CD8-positive, alpha-beta memory T cell (primary cell): ENCODE measurements around the gene EXT2. TPM values are rescaled to one million over a fixed set of nuclear protein-coding genes. Genes with fewer than 3 reads are reported as not detected.

Experiments
- CTCF ChIA-PET: fragments of 350-600 bp; sonication (Branson Sonifier 250); formaldehyde crosslinking; loops from one replicate; lab custom pipeline; 2021; ENCODE audit warnings: antibody characterized with exemption; lab: Charles Lee
- POLR2A ChIA-PET: fragments of 350-600 bp; sonication (Branson Sonifier 250); formaldehyde crosslinking; loops from one replicate; lab custom pipeline; 2021; ENCODE audit warnings: antibody characterized with exemption; lab: Charles Lee
- DNase-seq, 5 donors: peaks; one replicate each; pipeline versions ENCODE4 v3.0.0 to v3.0.0-alpha.2; 2020 to 2022; ENCODE audit warnings: mixed read lengths in 1 of 5
- H3K27ac ChIP-seq: one replicate; pipeline ENCODE4 v1.7.0; 2013; ENCODE audit warnings: low read depth, mild to moderate bottlenecking, low read length, moderate library complexity
- H3K27me3 ChIP-seq: 2 replicates; pipeline ENCODE4 v1.7.0; 2013; ENCODE audit warnings: low read length, mild to moderate bottlenecking; ENCODE audit not compliant: insufficient read depth, poor library complexity, severe bottlenecking
- H3K36me3 ChIP-seq: 2 replicates; pipeline ENCODE4 v1.7.0; 2013; ENCODE audit warnings: mild to moderate bottlenecking, low read length, moderate library complexity; ENCODE audit not compliant: insufficient read depth
- H3K4me1 ChIP-seq: 2 replicates; pipeline ENCODE4 v1.7.0; 2013; ENCODE audit warnings: mild to moderate bottlenecking, low read length, moderate library complexity; ENCODE audit not compliant: insufficient read depth
- H3K4me3 ChIP-seq: 2 replicates; pipeline ENCODE4 v1.7.0; 2013; ENCODE audit warnings: mild to moderate bottlenecking, low read length
- H3K9me3 ChIP-seq: 2 replicates; pipeline ENCODE4 v1.7.0; 2013; ENCODE audit warnings: mild to moderate bottlenecking, low read length
- H3K27ac Mint-ChIP-seq, 8 donors: one replicate each; pipeline ENCODE4 v1.8.0; 2020 to 2021; ENCODE audit warnings: mixed read lengths in 8 of 8, mild to moderate bottlenecking in 6 of 8, inconsistent platforms in 3 of 8, moderate library complexity in 3 of 8
- H3K27me3 Mint-ChIP-seq, 2 donors: one replicate each; pipeline ENCODE4 v1.8.0; 2020 to 2021; ENCODE audit warnings: mixed read lengths in 2 of 2, mild to moderate bottlenecking in 1 of 2, moderate library complexity in 1 of 2
- H3K36me3 Mint-ChIP-seq, 3 donors: one replicate each; pipeline ENCODE4 v1.8.0; 2020 to 2021; ENCODE audit warnings: mixed read lengths in 3 of 3, inconsistent platforms in 1 of 3, mild to moderate bottlenecking in 1 of 3
- H3K4me1 Mint-ChIP-seq, 3 donors: one replicate each; pipeline ENCODE4 v1.8.0; 2020 to 2021; ENCODE audit warnings: mixed read lengths in 3 of 3, inconsistent platforms in 1 of 3, mild to moderate bottlenecking in 1 of 3
- H3K4me3 Mint-ChIP-seq, 7 donors: one replicate each; pipeline ENCODE4 v1.8.0; 2020 to 2021; ENCODE audit warnings: mixed read lengths in 7 of 7, mild to moderate bottlenecking in 6 of 7, moderate library complexity in 4 of 7, inconsistent platforms in 2 of 7
- H3K9me3 Mint-ChIP-seq, 5 donors: one replicate each; pipeline ENCODE4 v1.8.0; 2020 to 2022; ENCODE audit warnings: mixed read lengths in 5 of 5, mild to moderate bottlenecking in 3 of 5, moderate library complexity in 2 of 5, inconsistent platforms in 1 of 5
- polyA plus RNA-seq: library from polyadenylated mRNA; unstranded; fragments of 300-500 nt; fragmentation: Illumina TruSeq; gene quantifications from one replicate; pipeline ENCODE4 v1.2.3, GENCODE V29; 2021
- total RNA-seq, 2 experiments: library from RNA; stranded (reverse); gene quantifications; one replicate each; pipeline ENCODE4 v1.2.3, GENCODE V29; 2021

EXT2 gene
- total and polyA plus RNA-seq, 3 experiments from 2014 or later: 37.4 to 46.6 (median 38.5) TPM

- H3K4me3 Mint-ChIP-seq: no peak overlapping the region
- H3K27me3 Mint-ChIP-seq: no peaks in the 10 kb centered on the region
- H3K9me3 ChIP-seq: no peaks in the 10 kb centered on the region
- CTCF ChIA-PET: interaction anchor here (1.4 to 1.6 kb wide), 2 partner anchors 10 to 12 kb away, joined by 3 to 6 read pairs; no protein-coding TSS in a partner anchor
- H3K4me1 ChIP-seq: no peaks in the 10 kb centered on the region
- no peaks in the 10 kb centered on the region for H3K27me3 ChIP-seq
- H3K4me1 Mint-ChIP-seq: no peaks in the 10 kb centered on the region
- DNase-seq: no peak
- H3K4me3 ChIP-seq: no peak overlapping the region
- H3K27ac ChIP-seq: no peak overlapping the region
- POLR2A ChIA-PET: no interaction called here
- peaks cover 14 to 92% (median 35%) of the 10 kb centered on the region in 3 donors for H3K36me3 Mint-ChIP-seq
- H3K27ac Mint-ChIP-seq: no peak overlapping the region
- peaks cover 13% of the 10 kb centered on the region for H3K36me3 ChIP-seq
- no peaks in the 10 kb centered on the region for H3K9me3 Mint-ChIP-seq
Observed at GRCh38 chr11:44116234-44116830, 20.9 kb downstream of the EXT2 start.

- H3K4me3 Mint-ChIP-seq: no peak overlapping the region
- ChIA-PET CTCF (interaction anchor here (1.1 kb wide), 1 partner anchor 25 kb away, joined by 3 read pairs; the partner anchor contains the start of gene EXT2), POLR2A (no interaction called here)
- H3K27ac Mint-ChIP-seq: no peak overlapping the region
- H3K9me3 Mint-ChIP-seq: no peaks in the 10 kb centered on the region
- no peaks in the 10 kb centered on the region for H3K9me3 ChIP-seq
- no peak overlapping the region for H3K4me3 ChIP-seq
- no peak for DNase-seq
- H3K27me3 ChIP-seq: no peaks in the 10 kb centered on the region
- no peaks in the 10 kb centered on the region for H3K4me1 ChIP-seq
- H3K36me3 ChIP-seq: peaks cover 5% of the 10 kb centered on the region
- H3K36me3 Mint-ChIP-seq: peaks cover 8 to 88% (median 26%) of the 10 kb centered on the region in 3 donors
- no peak overlapping the region for H3K27ac ChIP-seq
- peaks cover 0 to 5% (median 0%) of the 10 kb centered on the region in 3 donors for H3K4me1 Mint-ChIP-seq
- no peaks in the 10 kb centered on the region for H3K27me3 Mint-ChIP-seq
Observed at GRCh38 chr11:44120169-44120568, 24.7 kb downstream of the EXT2 start.

GRCh38 chr11:44125598-44125997 lies 30.1 kb downstream of the EXT2 start:
- no peak overlapping the region for H3K4me3 Mint-ChIP-seq
- H3K9me3 Mint-ChIP-seq: no peaks in the 10 kb centered on the region
- Histone ChIP-seq H3K4me3 (no peak overlapping the region), H3K36me3 (peaks cover 41% of the 10 kb centered on the region), H3K27me3 (no peaks in the 10 kb centered on the region), H3K27ac (no peak overlapping the region), H3K4me1 (no peaks in the 10 kb centered on the region), H3K9me3 (no peaks in the 10 kb centered on the region)
- peaks cover 0 to 5% (median 0%) of the 10 kb centered on the region in 3 donors for H3K4me1 Mint-ChIP-seq
- ChIA-PET POLR2A (no interaction called here), CTCF (interaction anchor here (0.9 to 1.4 kb wide), 3 partner anchors 9 to 32 kb away, joined by 3 to 4 read pairs (median 3); no protein-coding TSS in a partner anchor)
- H3K27me3 Mint-ChIP-seq: peaks cover 0 to 1% of the 10 kb centered on the region in 2 donors
- DNase-seq: no peak
- H3K36me3 Mint-ChIP-seq: peaks cover 15 to 95% (median 50%) of the 10 kb centered on the region in 3 donors
- no peak overlapping the region for H3K27ac Mint-ChIP-seq

- H3K9me3 Mint-ChIP-seq: no peaks in the 10 kb centered on the region
- ChIA-PET CTCF (interaction anchor here (0.9 to 1.4 kb wide), 2 partner anchors 10 to 33 kb away, joined by 3 to 4 read pairs; no protein-coding TSS in a partner anchor), POLR2A (no interaction called here)
- H3K4me1 ChIP-seq: no peaks in the 10 kb centered on the region
- H3K4me1 Mint-ChIP-seq: peaks cover 0 to 5% (median 0%) of the 10 kb centered on the region in 3 donors
- peaks cover 0 to 1% of the 10 kb centered on the region in 2 donors for H3K27me3 Mint-ChIP-seq
- H3K9me3 ChIP-seq: no peaks in the 10 kb centered on the region
- DNase-seq: no peak
- H3K27me3 ChIP-seq: no peaks in the 10 kb centered on the region
- peaks cover 16 to 95% (median 53%) of the 10 kb centered on the region in 3 donors for H3K36me3 Mint-ChIP-seq
- no peak overlapping the region for H3K4me3 ChIP-seq
- no peak overlapping the region for H3K27ac ChIP-seq
- H3K27ac Mint-ChIP-seq: no peak overlapping the region
- peaks cover 43% of the 10 kb centered on the region for H3K36me3 ChIP-seq
- H3K4me3 Mint-ChIP-seq: no peak overlapping the region
Observed at GRCh38 chr11:44126304-44126703, 30.8 kb downstream of the EXT2 start.

GRCh38 chr11:44127130-44127529 lies 31.7 kb downstream of the EXT2 start:
- Mint-ChIP-seq H3K4me1 (peaks cover 0 to 5% (median 0%) of the 10 kb centered on the region in 3 donors), H3K4me3 (no peak overlapping the region), H3K27ac (peak overlapping the region in 1 of 8 donors; percentile 3), H3K27me3 (peaks cover 0 to 1% of the 10 kb centered on the region in 2 donors), H3K9me3 (no peaks in the 10 kb centered on the region), H3K36me3 (peaks cover 18 to 92% (median 50%) of the 10 kb centered on the region in 3 donors)
- H3K4me1 ChIP-seq: no peaks in the 10 kb centered on the region
- H3K4me3 ChIP-seq: no peak overlapping the region
- H3K27me3 ChIP-seq: no peaks in the 10 kb centered on the region
- no peaks in the 10 kb centered on the region for H3K9me3 ChIP-seq
- POLR2A ChIA-PET: no interaction called here
- CTCF ChIA-PET: interaction anchor here (1.4 kb wide), 1 partner anchor 11 kb away, joined by 3 read pairs; no protein-coding TSS in a partner anchor
- no peak for DNase-seq
- peaks cover 45% of the 10 kb centered on the region for H3K36me3 ChIP-seq
- H3K27ac ChIP-seq: no peak overlapping the region

- DNase-seq: no peak
- H3K9me3 ChIP-seq: no peaks in the 10 kb centered on the region
- H3K4me3 Mint-ChIP-seq: no peak overlapping the region
- H3K27ac Mint-ChIP-seq: peak overlapping the region in 2 of 8 donors; percentile 4 to 61
- peaks cover 0 to 1% of the 10 kb centered on the region in 2 donors for H3K27me3 Mint-ChIP-seq
- peaks cover 0 to 5% (median 0%) of the 10 kb centered on the region in 3 donors for H3K4me1 Mint-ChIP-seq
- H3K36me3 ChIP-seq: peaks cover 46% of the 10 kb centered on the region
- H3K27me3 ChIP-seq: no peaks in the 10 kb centered on the region
- ChIA-PET POLR2A (no interaction called here), CTCF (no interaction called here)
- no peaks in the 10 kb centered on the region for H3K9me3 Mint-ChIP-seq
- no peak overlapping the region for H3K4me3 ChIP-seq
- no peaks in the 10 kb centered on the region for H3K4me1 ChIP-seq
- H3K27ac ChIP-seq: no peak overlapping the region
- peaks cover 18 to 95% (median 52%) of the 10 kb centered on the region in 3 donors for H3K36me3 Mint-ChIP-seq
Observed at GRCh38 chr11:44128729-44129128, 33.3 kb downstream of the EXT2 start.

GRCh38 chr11:44130751-44131150 lies 35.3 kb downstream of the EXT2 start:
- CTCF ChIA-PET: interaction anchor here (1.5 kb wide), 1 partner anchor 41 kb away, joined by 3 read pairs; no protein-coding TSS in a partner anchor
- no peaks in the 10 kb centered on the region for H3K9me3 ChIP-seq
- Mint-ChIP-seq H3K4me3 (no peak overlapping the region), H3K27me3 (peaks cover 0 to 1% of the 10 kb centered on the region in 2 donors), H3K4me1 (no peaks in the 10 kb centered on the region), H3K27ac (no peak overlapping the region), H3K36me3 (peaks cover 16 to 91% (median 44%) of the 10 kb centered on the region in 3 donors), H3K9me3 (no peaks in the 10 kb centered on the region)
- no peak for DNase-seq
- H3K4me3 ChIP-seq: no peak overlapping the region
- H3K36me3 ChIP-seq: peaks cover 36% of the 10 kb centered on the region
- H3K4me1 ChIP-seq: no peaks in the 10 kb centered on the region
- no peaks in the 10 kb centered on the region for H3K27me3 ChIP-seq
- H3K27ac ChIP-seq: no peak overlapping the region
- POLR2A ChIA-PET: no interaction called here

- H3K36me3 ChIP-seq: peaks cover 17% of the 10 kb centered on the region
- H3K27ac Mint-ChIP-seq: no peak overlapping the region
- ChIA-PET CTCF (interaction anchor here (0.9 to 2.5 kb wide), 2 partner anchors 39 to 102 kb away, joined by 3 to 7 read pairs; partner anchors contain the start of gene EXT2), POLR2A (no interaction called here)
- no peak overlapping the region for H3K27ac ChIP-seq
- no peaks in the 10 kb centered on the region for H3K9me3 ChIP-seq
- H3K4me1 ChIP-seq: no peaks in the 10 kb centered on the region
- no peak overlapping the region for H3K4me3 Mint-ChIP-seq
- no peak overlapping the region for H3K4me3 ChIP-seq
- H3K36me3 Mint-ChIP-seq: peaks cover 13 to 86% (median 37%) of the 10 kb centered on the region in 3 donors
- no peaks in the 10 kb centered on the region for H3K27me3 ChIP-seq
- no peaks in the 10 kb centered on the region for H3K4me1 Mint-ChIP-seq
- no peak for DNase-seq
- H3K9me3 Mint-ChIP-seq: no peaks in the 10 kb centered on the region
- peaks cover 0 to 1% of the 10 kb centered on the region in 2 donors for H3K27me3 Mint-ChIP-seq
Observed at GRCh38 chr11:44133335-44133946, 38.0 kb downstream of the EXT2 start.
